K562 (cell line): ENCODE data around the gene FASN. TPM values are rescaled to one million over a fixed set of nuclear protein-coding genes. Genes with fewer than 3 reads are reported as not detected.

Experiments used
- ARHGAP35 ChIP-seq: fragments of 450-650 bp; IDR thresholded peaks from 2 replicates; pipeline ENCODE4 v1.6.1; 2018; ENCODE audit not compliant: partially characterized antibody
- ARID2 ChIP-seq: fragments of 450-650 bp; IDR thresholded peaks from 2 replicates; pipeline ENCODE4 v1.6.1; 2017; ENCODE audit warnings: antibody characterized with exemption, mild to moderate bottlenecking
- BHLHE40 ChIP-seq: IDR thresholded peaks from 2 replicates; pipeline ENCODE4 v1.6.1; 2011; ENCODE audit warnings: low read length, improper control_type of control experiment
- CTBP1 ChIP-seq: fragments of 450-650 bp; IDR thresholded peaks from 2 replicates; pipeline ENCODE4 v1.6.1; 2016; ENCODE audit warnings: borderline replicate concordance
- HDGF ChIP-seq: fragments of 450-650 bp; IDR thresholded peaks from 2 replicates; pipeline ENCODE4 v1.6.1; 2016
- KDM2B ChIP-seq: fragments of 250-450 bp; sonication (Bioruptor Pico); IDR thresholded peaks from 2 replicates; pipeline ENCODE4 v1.8.0; 2021; ENCODE audit warnings: mild to moderate bottlenecking, moderate library complexity
- MXI1 ChIP-seq: IDR thresholded peaks from 2 replicates; pipeline ENCODE4 v1.6.1; 2011; ENCODE audit warnings: low read depth, mild to moderate bottlenecking, improper control_type of control experiment, low read length
- NFIC ChIP-seq: fragments of 450-650 bp; IDR thresholded peaks from 2 replicates; pipeline ENCODE4 v1.6.1; 2017; ENCODE audit warnings: mild to moderate bottlenecking, inconsistent platforms
- PCBP1 ChIP-seq: fragments of 200-400 bp; formaldehyde crosslinking; IDR thresholded peaks from 2 replicates; pipeline ENCODE4 v1.6.1; 2018; ENCODE audit warnings: mild to moderate bottlenecking, low read depth, low read length; ENCODE audit not compliant: poor library complexity, severe bottlenecking
- RBM22 ChIP-seq: fragments of 200-400 bp; formaldehyde crosslinking; IDR thresholded peaks from 2 replicates; pipeline ENCODE4 v1.6.1; 2018; ENCODE audit warnings: low read length, low read depth; ENCODE audit not compliant: poor library complexity, severe bottlenecking
- TAL1 ChIP-seq: fragments of 450-650 bp; IDR thresholded peaks from 2 replicates; pipeline ENCODE4 v1.6.1; 2016; ENCODE audit warnings: mild to moderate bottlenecking
- ZNF263 ChIP-seq: sonication (generic); formaldehyde crosslinking; IDR thresholded peaks from 2 replicates; pipeline ENCODE4 v1.8.0; 2022; ENCODE audit warnings: mild to moderate bottlenecking, missing genetic modification reagents, borderline replicate concordance
- polyA plus RNA-seq, 8 experiments: library from polyadenylated mRNA; depleted of rRNA in 4 of 8; stranded (reverse) in 5 of 8; unstranded in 3 of 8; fragments of >200 nt; fragmentation: Nextera tagmentation in 2 of 8; fragmentation: Illumina TruSeq in 1 of 8; extraction: Ambion mirVana in 2 of 8; extraction: Trizol in 1 of 8; gene quantifications; 2 replicates each; pipeline versions ENCODE4 v1.2.1 to v1.2.3, GENCODE V29; 2011 to 2014; ENCODE audit warnings: inconsistent platforms in 1 of 8, missing spikeins in 1 of 8
- total RNA-seq, 7 experiments: library from RNA; depleted of rRNA in 6 of 7; stranded (reverse); fragments of >200 nt in 6 of 7; fragmentation: Illumina TruSeq in 2 of 7; extraction: Trizol in 2 of 7; gene quantifications; 2 replicates each; pipeline versions ENCODE4 v1.2.1 to v1.2.3, GENCODE V29; 2011 to 2021; ENCODE audit warnings: low replicate concordance in 1 of 7
- TF ChIP-seq, protein P1 (sequence below): fragments of 450-650 bp; IDR thresholded peaks from 2 replicates; pipeline ENCODE4 v1.6.1; 2016; ENCODE audit warnings: mild to moderate bottlenecking, moderate library complexity
- TF ChIP-seq, protein P2 (sequence below): sonication (generic); formaldehyde crosslinking; IDR thresholded peaks from 2 replicates; pipeline ENCODE4 v1.4.0; 2020; ENCODE audit warnings: mild to moderate bottlenecking, missing genetic modification reagents

The FASN gene
- total and polyA plus RNA-seq, 9 of the 15 experiments (the other 6 are each of a cell fraction or from before 2014, with no cell fraction given), result 0.15 to 663 (median 49.9) TPM

DNA sequence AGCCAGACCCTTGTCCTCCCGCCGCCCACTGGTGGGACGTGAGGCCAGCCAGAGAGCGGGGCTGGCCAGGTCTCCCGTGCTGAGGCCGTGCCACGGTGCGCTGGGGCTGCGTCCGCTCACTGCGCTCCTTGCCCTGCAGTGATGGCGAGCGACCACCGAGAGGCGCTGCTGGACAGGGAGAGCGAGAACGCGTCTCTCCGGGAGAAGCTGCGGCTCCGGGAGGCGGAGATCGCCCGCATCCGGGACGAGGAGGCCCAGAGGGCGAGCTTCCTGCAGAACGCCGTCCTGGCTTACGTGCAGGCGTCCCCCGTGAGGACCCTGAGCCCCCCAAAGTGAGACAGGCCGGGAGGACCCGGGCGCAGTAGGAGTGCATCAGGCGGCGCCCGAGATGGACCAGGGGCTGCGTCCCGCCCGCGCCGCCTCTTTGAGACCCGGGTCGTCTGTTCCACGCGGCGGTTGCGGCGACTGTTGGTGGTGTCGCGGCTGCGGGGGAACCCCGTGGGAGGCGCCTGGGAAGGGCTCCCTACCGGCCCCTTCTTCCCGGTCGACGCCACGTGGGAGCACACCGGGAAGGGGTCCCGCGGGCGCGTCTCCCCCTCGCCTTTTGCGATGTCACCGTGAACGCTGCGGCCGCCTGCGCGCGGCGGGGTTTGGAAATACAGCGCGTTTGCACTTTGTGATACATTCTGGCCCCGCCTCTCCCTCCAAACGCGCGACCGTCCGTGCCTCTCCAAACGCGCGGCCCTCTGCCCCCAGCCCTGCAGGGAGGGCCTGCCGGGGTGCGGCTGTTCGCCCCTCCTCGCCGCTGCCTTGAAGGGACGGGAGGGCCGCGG is 67.3 kb downstream of the FASN start (continued):
- TF ChIP-seq, protein P1, sequence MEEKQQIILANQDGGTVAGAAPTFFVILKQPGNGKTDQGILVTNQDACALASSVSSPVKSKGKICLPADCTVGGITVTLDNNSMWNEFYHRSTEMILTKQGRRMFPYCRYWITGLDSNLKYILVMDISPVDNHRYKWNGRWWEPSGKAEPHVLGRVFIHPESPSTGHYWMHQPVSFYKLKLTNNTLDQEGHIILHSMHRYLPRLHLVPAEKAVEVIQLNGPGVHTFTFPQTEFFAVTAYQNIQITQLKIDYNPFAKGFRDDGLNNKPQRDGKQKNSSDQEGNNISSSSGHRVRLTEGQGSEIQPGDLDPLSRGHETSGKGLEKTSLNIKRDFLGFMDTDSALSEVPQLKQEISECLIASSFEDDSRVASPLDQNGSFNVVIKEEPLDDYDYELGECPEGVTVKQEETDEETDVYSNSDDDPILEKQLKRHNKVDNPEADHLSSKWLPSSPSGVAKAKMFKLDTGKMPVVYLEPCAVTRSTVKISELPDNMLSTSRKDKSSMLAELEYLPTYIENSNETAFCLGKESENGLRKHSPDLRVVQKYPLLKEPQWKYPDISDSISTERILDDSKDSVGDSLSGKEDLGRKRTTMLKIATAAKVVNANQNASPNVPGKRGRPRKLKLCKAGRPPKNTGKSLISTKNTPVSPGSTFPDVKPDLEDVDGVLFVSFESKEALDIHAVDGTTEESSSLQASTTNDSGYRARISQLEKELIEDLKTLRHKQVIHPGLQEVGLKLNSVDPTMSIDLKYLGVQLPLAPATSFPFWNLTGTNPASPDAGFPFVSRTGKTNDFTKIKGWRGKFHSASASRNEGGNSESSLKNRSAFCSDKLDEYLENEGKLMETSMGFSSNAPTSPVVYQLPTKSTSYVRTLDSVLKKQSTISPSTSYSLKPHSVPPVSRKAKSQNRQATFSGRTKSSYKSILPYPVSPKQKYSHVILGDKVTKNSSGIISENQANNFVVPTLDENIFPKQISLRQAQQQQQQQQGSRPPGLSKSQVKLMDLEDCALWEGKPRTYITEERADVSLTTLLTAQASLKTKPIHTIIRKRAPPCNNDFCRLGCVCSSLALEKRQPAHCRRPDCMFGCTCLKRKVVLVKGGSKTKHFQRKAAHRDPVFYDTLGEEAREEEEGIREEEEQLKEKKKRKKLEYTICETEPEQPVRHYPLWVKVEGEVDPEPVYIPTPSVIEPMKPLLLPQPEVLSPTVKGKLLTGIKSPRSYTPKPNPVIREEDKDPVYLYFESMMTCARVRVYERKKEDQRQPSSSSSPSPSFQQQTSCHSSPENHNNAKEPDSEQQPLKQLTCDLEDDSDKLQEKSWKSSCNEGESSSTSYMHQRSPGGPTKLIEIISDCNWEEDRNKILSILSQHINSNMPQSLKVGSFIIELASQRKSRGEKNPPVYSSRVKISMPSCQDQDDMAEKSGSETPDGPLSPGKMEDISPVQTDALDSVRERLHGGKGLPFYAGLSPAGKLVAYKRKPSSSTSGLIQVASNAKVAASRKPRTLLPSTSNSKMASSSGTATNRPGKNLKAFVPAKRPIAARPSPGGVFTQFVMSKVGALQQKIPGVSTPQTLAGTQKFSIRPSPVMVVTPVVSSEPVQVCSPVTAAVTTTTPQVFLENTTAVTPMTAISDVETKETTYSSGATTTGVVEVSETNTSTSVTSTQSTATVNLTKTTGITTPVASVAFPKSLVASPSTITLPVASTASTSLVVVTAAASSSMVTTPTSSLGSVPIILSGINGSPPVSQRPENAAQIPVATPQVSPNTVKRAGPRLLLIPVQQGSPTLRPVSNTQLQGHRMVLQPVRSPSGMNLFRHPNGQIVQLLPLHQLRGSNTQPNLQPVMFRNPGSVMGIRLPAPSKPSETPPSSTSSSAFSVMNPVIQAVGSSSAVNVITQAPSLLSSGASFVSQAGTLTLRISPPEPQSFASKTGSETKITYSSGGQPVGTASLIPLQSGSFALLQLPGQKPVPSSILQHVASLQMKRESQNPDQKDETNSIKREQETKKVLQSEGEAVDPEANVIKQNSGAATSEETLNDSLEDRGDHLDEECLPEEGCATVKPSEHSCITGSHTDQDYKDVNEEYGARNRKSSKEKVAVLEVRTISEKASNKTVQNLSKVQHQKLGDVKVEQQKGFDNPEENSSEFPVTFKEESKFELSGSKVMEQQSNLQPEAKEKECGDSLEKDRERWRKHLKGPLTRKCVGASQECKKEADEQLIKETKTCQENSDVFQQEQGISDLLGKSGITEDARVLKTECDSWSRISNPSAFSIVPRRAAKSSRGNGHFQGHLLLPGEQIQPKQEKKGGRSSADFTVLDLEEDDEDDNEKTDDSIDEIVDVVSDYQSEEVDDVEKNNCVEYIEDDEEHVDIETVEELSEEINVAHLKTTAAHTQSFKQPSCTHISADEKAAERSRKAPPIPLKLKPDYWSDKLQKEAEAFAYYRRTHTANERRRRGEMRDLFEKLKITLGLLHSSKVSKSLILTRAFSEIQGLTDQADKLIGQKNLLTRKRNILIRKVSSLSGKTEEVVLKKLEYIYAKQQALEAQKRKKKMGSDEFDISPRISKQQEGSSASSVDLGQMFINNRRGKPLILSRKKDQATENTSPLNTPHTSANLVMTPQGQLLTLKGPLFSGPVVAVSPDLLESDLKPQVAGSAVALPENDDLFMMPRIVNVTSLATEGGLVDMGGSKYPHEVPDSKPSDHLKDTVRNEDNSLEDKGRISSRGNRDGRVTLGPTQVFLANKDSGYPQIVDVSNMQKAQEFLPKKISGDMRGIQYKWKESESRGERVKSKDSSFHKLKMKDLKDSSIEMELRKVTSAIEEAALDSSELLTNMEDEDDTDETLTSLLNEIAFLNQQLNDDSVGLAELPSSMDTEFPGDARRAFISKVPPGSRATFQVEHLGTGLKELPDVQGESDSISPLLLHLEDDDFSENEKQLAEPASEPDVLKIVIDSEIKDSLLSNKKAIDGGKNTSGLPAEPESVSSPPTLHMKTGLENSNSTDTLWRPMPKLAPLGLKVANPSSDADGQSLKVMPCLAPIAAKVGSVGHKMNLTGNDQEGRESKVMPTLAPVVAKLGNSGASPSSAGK, result no peak; the same call in 1 of the 2 replicates
- TF ChIP-seq KDM2B (CRISPR knock-in tag) (0 out of 2 replicates have a peak, but pooled peaks have one; percentile 39), ARID2 (peak; percentile 66; the same call in 1 of the 2 replicates), CTBP1 (peak; percentile 96), NFIC (peak; percentile 42; the same call in 1 of the 2 replicates), ARHGAP35 (no peak), PCBP1 (peak; percentile 30), RBM22 (no peak), ZNF263 (CRISPR knock-in tag) (peak; percentile 54; the same call in 1 of the 2 replicates), TAL1 (no peak), HDGF (no peak), BHLHE40 (peak; percentile 63), MXI1 (no peak)
- TF ChIP-seq, protein P2, sequence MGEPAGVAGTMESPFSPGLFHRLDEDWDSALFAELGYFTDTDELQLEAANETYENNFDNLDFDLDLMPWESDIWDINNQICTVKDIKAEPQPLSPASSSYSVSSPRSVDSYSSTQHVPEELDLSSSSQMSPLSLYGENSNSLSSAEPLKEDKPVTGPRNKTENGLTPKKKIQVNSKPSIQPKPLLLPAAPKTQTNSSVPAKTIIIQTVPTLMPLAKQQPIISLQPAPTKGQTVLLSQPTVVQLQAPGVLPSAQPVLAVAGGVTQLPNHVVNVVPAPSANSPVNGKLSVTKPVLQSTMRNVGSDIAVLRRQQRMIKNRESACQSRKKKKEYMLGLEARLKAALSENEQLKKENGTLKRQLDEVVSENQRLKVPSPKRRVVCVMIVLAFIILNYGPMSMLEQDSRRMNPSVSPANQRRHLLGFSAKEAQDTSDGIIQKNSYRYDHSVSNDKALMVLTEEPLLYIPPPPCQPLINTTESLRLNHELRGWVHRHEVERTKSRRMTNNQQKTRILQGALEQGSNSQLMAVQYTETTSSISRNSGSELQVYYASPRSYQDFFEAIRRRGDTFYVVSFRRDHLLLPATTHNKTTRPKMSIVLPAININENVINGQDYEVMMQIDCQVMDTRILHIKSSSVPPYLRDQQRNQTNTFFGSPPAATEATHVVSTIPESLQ (CRISPR knock-in tag), result 0 out of 2 replicates have a peak, but pooled peaks have one; percentile 86
